Stimulated activated CD8-positive, alpha-beta memory T cell treated with anti-CD3 and anti-CD28 coated beads, Interleukin-7, amount 100 ng/mL, for 48 hours (primary cell): ENCODE measurements around the gene PLEKHD1.

ENCODE experiments used
- DNase-seq, 2 donors: peaks; one replicate each; pipeline ENCODE4 v3.0.0-alpha.2; 2020; ENCODE audit warnings: low read depth in 1 of 2; ENCODE audit errors: extremely low read depth in 1 of 2

PLEKHD1 gene

DNA sequence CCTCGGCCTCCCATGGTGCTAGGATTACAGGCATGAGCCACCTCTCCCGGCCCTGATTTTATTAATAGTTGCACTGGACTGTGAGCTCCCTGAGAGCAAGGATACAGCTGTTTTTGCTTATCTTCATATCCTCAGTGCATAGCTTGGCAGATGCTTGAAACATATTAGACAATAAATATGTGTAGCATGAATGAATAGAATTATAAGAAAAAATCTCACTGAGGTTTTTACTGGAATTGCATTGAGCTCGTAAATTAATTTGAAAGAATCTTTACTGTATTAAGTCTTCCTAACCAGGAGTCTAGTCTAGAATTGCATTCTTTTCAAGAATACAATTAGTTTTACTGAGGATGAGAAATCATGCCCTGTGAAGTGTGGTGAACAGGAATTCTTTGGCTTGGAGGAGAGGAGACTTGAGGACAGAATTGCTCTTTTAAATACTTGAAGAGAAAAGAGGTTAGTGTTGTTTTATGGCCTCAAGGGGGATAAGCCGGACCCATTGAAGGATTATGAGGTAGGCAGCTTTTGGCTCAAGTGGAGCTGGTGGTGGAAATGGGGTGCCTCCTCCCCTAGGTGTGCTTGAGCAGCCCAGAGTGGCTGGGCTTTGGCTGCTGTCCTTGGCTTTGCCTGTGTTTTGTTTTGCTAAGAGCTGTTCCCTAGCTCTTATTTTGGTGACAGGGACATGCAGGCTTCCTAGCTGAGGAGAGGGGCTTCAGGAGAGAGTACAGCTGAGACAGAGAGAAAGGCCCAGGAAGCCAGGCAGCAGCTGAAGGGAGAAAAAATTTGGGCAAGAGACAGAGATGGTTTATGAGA is 34.0 kb downstream of the PLEKHD1 start:
- no peak for DNase-seq

DNA sequence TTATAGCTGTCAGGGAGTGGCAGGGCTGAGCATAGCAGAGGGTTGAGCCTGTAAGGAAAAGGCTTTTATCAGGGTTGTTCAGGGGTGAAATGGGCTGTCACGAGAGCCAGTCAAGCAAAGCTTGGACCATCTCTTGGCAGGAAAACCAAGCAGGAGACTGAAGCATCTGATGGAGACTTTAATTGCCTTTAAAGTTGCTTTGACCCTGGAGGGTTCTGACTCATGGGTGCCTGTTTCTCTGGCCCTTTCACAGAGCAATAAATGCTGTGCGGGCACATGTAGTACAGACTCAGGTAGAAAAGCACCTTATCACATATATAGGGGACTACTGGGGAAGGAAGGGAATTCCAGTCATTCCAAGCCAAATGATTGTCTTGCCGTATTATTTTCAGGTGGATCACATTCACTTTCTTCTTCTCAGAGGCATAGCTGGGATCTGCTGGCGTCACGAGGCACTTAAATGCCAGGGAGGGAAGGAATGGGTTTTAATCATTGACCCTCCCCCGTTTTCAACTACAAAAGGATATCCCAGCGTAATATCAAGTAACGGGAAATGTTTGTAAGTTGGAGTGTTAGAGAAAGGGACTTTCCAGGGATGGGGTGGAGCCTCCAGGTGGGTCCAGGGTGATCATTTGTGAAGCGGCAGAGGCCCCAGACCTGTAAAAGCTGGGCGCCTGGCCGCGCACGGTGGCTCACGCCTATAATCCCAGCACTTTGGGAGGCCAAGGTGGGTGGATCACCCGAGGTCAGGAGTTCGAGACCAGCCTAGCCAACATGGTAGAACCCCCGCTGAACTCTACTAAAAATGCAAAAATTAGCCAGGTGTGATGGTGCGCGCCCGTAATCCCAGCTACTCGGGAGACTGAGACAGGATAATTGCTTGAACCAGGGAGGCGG is 34.9 kb downstream of the PLEKHD1 start:
- no peak for DNase-seq

DNA sequence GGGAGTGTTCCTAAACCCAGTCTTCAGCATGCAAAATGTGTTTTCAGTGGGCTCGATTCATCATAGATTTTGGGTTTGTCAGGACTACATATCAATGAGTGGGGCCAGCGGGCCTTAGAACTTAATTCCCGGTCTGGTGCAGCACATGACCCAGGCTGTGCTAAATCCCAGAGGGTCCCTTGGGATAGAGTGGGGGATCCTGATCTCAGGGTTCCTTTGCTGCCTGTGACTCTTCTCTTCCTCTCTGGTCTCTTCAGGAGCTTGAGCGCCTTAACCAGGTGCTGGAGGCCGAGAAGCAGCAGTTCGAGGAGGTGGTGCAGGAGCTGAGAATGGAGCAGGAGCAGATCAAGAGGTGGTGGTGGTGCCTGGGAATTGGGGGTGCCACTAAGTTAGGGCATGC is 37.5 kb downstream of the PLEKHD1 start:
- DNase-seq, result no peak

GRCh38 chr14:69525896-69526295 is 41.4 kb downstream of the PLEKHD1 start:
- no peak for DNase-seq

DNA sequence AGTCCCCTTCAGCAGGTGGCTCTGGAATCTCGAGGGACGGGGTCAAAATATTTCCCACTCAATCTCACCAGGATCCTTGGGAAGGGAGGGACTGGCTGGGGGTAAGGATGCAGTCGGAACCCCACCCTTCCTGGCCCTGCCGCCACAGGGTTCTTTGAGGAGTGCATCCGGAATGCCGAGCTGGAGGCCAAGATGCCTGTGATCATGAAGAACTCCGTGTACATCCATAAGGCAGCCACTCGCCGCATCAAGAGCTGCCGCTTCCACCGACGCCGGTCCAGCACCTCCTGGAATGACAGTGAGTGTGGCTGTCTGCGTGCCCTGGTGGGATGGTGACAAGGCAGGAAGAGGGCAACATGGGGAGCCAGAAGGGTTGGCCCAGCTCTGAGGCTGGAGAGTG is 43.1 kb downstream of the PLEKHD1 start:
- DNase-seq, result no peak

- DNase-seq, result no peak
These were observed 43.6 kb downstream of the PLEKHD1 start for GRCh38 chr14:69528143-69528542.

- no peak for DNase-seq
These were observed 44.4 kb downstream of the PLEKHD1 start for GRCh38 chr14:69528930-69529329.

GRCh38 chr14:69529563-69529962 is 45.0 kb downstream of the PLEKHD1 start:
- no peak for DNase-seq

GRCh38 chr14:69530095-69530494 is 45.6 kb downstream of the PLEKHD1 start:
- DNase-seq, result no peak

- no peak for DNase-seq
These were observed 46.6 kb downstream of the PLEKHD1 start for GRCh38 chr14:69531135-69531534.

- no peak for DNase-seq
These were observed 48.2 kb downstream of the PLEKHD1 start for GRCh38 chr14:69532561-69533340.

GRCh38 chr14:69535230-69535848 is 50.8 kb downstream of the PLEKHD1 start:
- DNase-seq, result no peak

GRCh38 chr14:69536971-69537370 is 52.4 kb downstream of the PLEKHD1 start:
- DNase-seq, result no peak

- DNase-seq, result no peak
These were observed 53.4 kb downstream of the PLEKHD1 start for GRCh38 chr14:69537900-69538299.

DNA sequence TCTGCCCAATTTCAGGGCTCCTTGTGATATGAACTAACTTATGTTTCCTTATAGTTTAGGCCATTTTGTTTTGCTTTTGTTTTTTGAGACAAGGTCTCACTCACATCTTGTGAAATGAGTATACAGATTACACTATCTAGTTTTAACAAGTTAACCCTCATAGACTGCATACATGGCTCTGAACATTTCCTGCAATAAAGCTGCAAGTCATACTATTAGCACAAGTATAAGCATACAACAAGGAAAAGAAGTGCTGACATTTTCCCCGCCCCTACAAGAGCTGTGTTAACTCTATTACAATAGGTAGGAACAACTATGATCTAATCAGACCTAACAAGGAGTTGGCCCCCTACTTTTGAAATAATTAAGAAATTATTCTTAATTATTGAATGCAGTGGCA is 54.2 kb downstream of the PLEKHD1 start:
- no peak for DNase-seq

GRCh38 chr14:69539631-69540410 is 55.3 kb downstream of the PLEKHD1 start:
- DNase-seq, result no peak

GRCh38 chr14:69540654-69541335 is 56.3 kb downstream of the PLEKHD1 start:
- no peak for DNase-seq

GRCh38 chr14:69542311-69542710 is 57.8 kb downstream of the PLEKHD1 start:
- no peak for DNase-seq

DNA sequence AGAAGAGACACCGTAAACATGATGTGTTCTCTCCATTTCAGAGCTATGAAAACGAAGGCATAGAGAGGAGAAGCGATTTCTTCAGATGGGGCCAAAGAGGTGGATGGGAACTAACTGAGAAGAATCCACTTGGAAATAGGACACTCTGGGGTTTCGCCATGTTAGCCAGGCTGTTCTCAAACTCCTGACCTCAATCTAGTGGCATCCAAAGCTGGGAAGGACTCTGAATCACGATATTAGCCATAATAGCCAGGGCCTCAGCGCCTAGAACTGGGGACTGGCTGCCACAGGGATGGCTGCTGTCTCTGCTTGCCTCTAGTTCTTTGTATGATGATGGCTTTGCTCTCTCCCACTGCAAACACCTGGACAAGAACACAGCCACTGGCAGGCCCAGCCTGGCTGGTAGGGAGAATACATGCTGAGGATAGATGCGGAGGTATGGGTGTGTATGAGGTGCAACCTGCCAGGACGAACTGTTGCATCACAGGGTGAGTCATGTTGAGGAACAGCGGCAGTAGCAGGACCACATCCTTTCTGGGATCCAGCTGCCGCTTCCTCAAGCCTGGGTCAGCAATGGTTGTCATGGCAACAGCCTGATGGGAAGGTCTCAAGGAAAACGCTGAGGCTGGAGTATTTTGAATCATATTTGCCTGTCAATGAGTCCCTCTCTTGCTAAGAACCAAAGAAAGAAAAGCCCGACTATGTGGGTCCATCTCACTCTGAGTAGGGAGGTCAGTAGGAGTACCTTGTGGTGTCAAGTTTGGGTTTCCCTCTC is 59.0 kb downstream of the PLEKHD1 start:
- DNase-seq, result peak; percentile 16 to 32
